ENCODE measurements around the gene NFIA. TPM values are rescaled to one million over a fixed set of nuclear protein-coding genes. Genes with fewer than 3 reads are reported as not detected.

The NFIA gene
- total and polyA plus RNA-seq, 9 of the 15 experiments (the other 6 are each of a cell fraction or from before 2014, with no cell fraction given), result 5.3 to 24.9 (median 9.8) TPM

DNA sequence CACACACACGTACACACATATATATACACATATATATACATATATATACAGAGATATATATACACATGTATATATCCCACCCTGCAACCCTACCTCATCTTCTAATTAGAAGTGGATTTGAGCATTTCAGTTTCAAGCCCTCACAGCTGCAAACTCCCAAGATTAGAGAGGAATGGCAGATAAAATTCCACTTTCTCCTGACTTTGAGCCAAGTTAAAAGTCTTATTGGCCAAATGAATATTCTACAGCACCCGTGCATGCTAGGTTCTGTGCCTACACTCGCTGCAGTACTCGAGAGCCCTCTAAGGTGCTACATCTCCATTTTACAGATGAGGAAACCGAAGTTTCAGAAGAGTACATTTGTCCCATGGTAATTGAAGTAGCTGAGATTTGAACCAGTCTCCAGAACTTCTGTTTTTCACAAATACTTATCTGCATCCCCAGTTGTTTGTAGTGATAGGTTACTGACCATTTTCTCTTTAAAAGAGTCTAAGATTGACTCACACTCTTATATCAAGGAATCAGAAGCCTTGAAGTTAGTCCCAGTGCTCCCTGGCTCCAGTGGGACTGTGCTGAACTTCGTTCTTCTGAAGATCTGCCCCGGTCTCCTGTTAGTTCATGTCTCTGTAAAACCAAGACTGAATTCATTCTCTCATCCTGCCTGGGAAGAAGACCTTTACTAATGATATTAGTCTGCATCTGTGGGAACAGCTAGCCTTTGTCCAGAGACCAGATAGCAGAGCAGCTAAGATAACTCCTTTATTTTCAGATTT lies 350.4 kb downstream of the NFIA start:
- no peaks in the 10 kb centered on the region for H3K79me2 ChIP-seq (ENCODE audit: control insufficient read depth, insufficient read depth, low read length)
- no TSS peak for BruUV-seq (replicated peaks)

DNA sequence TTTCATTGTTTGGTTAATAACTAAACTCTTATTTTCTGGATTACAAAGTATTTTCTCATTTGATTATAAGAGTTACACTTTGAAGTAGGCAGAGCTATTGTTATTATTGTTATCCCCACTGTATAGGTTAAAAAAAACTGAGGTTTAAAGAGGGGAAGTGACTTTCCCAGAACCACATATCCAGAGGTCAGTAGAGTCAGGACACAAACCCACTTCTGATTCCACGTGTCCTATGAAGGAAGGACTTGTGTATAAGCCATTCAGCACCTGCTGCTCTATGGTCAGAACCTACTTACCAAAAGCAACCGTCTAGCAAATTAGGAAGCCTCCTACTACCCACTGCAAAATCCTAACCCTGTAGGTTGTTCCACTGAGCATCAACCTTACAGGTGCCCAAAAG lies 351.3 kb downstream of the NFIA start:
- Histone ChIP-seq H3K27me3 (ENCODE audit: control insufficient read depth in 2 of 2, insufficient read depth in 2 of 2, low read length in 2 of 2) (no peaks in the 10 kb centered on the region), H3K9ac (ENCODE audit: insufficient read depth in 1 of 2, low read depth in 2 of 2, low read length in 2 of 2) (no peak overlapping the region), H2AFZ (ENCODE audit: low read depth, low read length) (no peak overlapping the region), H4K20me1 (replicated peaks; ENCODE audit: control insufficient read depth, insufficient read depth, low read length) (no peaks in the 10 kb centered on the region), H3K79me2 (ENCODE audit: control insufficient read depth, insufficient read depth, low read length) (no peaks in the 10 kb centered on the region), H3K27ac (ENCODE audit: extremely low read depth, low read depth, low read length) (no peak overlapping the region), H3K4me2 (ENCODE audit: insufficient read depth, low read length) (no peak overlapping the region), H3K9me1 (ENCODE audit: control insufficient read depth, insufficient read depth, low read length) (no peaks in the 10 kb centered on the region), H3K4me1 (replicated peaks in 1 of 2; ENCODE audit: control insufficient read depth in 2 of 2, insufficient read depth in 2 of 2, low read length in 2 of 2) (no peaks in the 10 kb centered on the region), H3K4me3 (no peak overlapping the region), H3K9me3 (replicated peaks; ENCODE audit: control insufficient read depth, insufficient read depth, low read depth, low read length) (no peaks in the 10 kb centered on the region), H3K36me3 (ENCODE audit: control insufficient read depth, insufficient read depth, low read length) (0 out of 3 replicates have a peak, but pooled peaks cover 7% of the 10 kb centered on the region)
- ATAC-seq (no peak), DNase-seq (ENCODE audit: extremely low read depth in 1 of 4, low spot score in 3 of 4) (no peak), FAIRE-seq (no peak)
- TF ChIP-seq MIER1 (IDR thresholded peaks at IDR 0.05; ENCODE audit: low read depth) (no peak), TSC22D4 (tag; IDR thresholded peaks at IDR 0.05) (no peak), HIVEP1 (CRISPR knock-in tag; IDR thresholded peaks at IDR 0.05) (no peak), RBM15 (IDR thresholded peaks at IDR 0.05; ENCODE audit: insufficient read depth, low read length) (no peak), YY1 (IDR thresholded peaks at IDR 0.05; ENCODE audit: borderline replicate concordance in 1 of 3, control insufficient read depth in 1 of 3, extremely low read depth in 1 of 3, insufficient read depth in 3 of 3, insufficient read length in 1 of 3, insufficient replicate concordance in 2 of 3, low read depth in 1 of 3, low read length in 2 of 3) (no peak), MEF2D (tag; conservative IDR thresholded peaks at IDR 0.05; ENCODE audit: low read depth) (no peak), KDM5B (IDR thresholded peaks at IDR 0.05; ENCODE audit: insufficient replicate concordance, low read depth, low read length) (no peak), BCOR (IDR thresholded peaks at IDR 0.05) (no peak), ELF2 (CRISPR knock-in tag; IDR thresholded peaks at IDR 0.05) (no peak)
- TF ChIP-seq, protein P1, sequence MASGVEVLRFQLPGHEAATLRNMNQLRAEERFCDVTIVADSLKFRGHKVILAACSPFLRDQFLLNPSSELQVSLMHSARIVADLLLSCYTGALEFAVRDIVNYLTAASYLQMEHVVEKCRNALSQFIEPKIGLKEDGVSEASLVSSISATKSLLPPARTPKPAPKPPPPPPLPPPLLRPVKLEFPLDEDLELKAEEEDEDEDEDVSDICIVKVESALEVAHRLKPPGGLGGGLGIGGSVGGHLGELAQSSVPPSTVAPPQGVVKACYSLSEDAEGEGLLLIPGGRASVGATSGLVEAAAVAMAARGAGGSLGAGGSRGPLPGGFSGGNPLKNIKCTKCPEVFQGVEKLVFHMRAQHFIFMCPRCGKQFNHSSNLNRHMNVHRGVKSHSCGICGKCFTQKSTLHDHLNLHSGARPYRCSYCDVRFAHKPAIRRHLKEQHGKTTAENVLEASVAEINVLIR (CRISPR knock-in tag; IDR thresholded peaks at IDR 0.05), result no peak
- 75% methylated on average over 2 of the region's 2 CpGs for WGBS (ENCODE audit: insufficient coverage, low coverage, missing lambda C conversion rate)
- ChIA-PET CTCF (ENCODE audit: low intra/inter-chr PET ratio) (no interaction called here), POLR2A (interaction anchor here (0.6 kb wide), 1 partner anchor 13 kb away, joined by 6 read pairs; no protein-coding TSS in a partner anchor)
- no TSS peak for BruUV-seq (replicated peaks)
- in situ Hi-C loops (cut with MboI), result no loop called here
- intact Hi-C loops (cut with micrococcal nuclease), result no loop called here

More for the DNA sequence above, 350.4 kb downstream of the NFIA start:
- no peaks in the 10 kb centered on the region for H3K9me3 ChIP-seq (replicated peaks; ENCODE audit: control insufficient read depth, insufficient read depth, low read depth, low read length)
- no peaks in the 10 kb centered on the region for H3K9me1 ChIP-seq (ENCODE audit: control insufficient read depth, insufficient read depth, low read length)
- ATAC-seq, result no peak
- in situ Hi-C loops (cut with MboI) (no loop called here), intact Hi-C loops (cut with micrococcal nuclease) (no loop called here)
- ChIA-PET CTCF (ENCODE audit: low intra/inter-chr PET ratio) (no interaction called here), POLR2A (interaction anchor here (0.6 to 1.3 kb wide), 3 partner anchors 9 to 12 kb away, joined by 3 to 6 read pairs (median 5); no protein-coding TSS in a partner anchor)
- no peak overlapping the region for H3K4me2 ChIP-seq (ENCODE audit: insufficient read depth, low read length)
- H3K36me3 ChIP-seq (ENCODE audit: control insufficient read depth, insufficient read depth, low read length), result 0 out of 3 replicates have a peak, but pooled peaks cover 4% of the 10 kb centered on the region
- 73% methylated on average over 7 of the region's 7 CpGs for WGBS (ENCODE audit: insufficient coverage, low coverage, missing lambda C conversion rate)
- no peaks in the 10 kb centered on the region for H3K27me3 ChIP-seq (ENCODE audit: control insufficient read depth in 2 of 2, insufficient read depth in 2 of 2, low read length in 2 of 2)
- DNase-seq (ENCODE audit: extremely low read depth in 1 of 4, low spot score in 3 of 4), result no peak
- H2AFZ ChIP-seq (ENCODE audit: low read depth, low read length), result no peak overlapping the region
- H3K4me3 ChIP-seq, result no peak overlapping the region
- no peaks in the 10 kb centered on the region for H3K4me1 ChIP-seq (replicated peaks in 1 of 2; ENCODE audit: control insufficient read depth in 2 of 2, insufficient read depth in 2 of 2, low read length in 2 of 2)
- H3K9ac ChIP-seq (ENCODE audit: insufficient read depth in 1 of 2, low read depth in 2 of 2, low read length in 2 of 2), result no peak overlapping the region
- no peak overlapping the region for H3K27ac ChIP-seq (ENCODE audit: extremely low read depth, low read depth, low read length)
- FAIRE-seq, result no peak
- H4K20me1 ChIP-seq (replicated peaks; ENCODE audit: control insufficient read depth, insufficient read depth, low read length), result no peaks in the 10 kb centered on the region
- TF ChIP-seq ZNF253 (CRISPR knock-in tag; conservative IDR thresholded peaks at IDR 0.05), result no peak
- no peak for TF ChIP-seq ERF (CRISPR knock-in tag; IDR thresholded peaks at IDR 0.05)
